Astrocyte (in vitro differentiated cells and primary cell): ENCODE results near the gene ATP8B4.

Source experiments
- CTCF ChIP-seq: IDR thresholded peaks from 2 replicates; pipeline ENCODE4 v1.5.1; 2011; ENCODE audit warnings: low read depth, mild to moderate bottlenecking, inconsistent platforms, low read length, moderate library complexity; ENCODE audit not compliant: insufficient read depth
- EZH2 ChIP-seq: IDR thresholded peaks from 2 replicates; pipeline ENCODE4 v1.6.1; 2012; ENCODE audit warnings: mild to moderate bottlenecking, low read length, inconsistent platforms; ENCODE audit not compliant: insufficient read depth

GRCh38 chr15:49979705-49980382 is 139.2 kb downstream of the ATP8B4 start:
- TF ChIP-seq CTCF = no peak
- no peak for TF ChIP-seq EZH2
